CD4-positive, alpha-beta T cell treated with Interleukin-2 at 100 ng/mL for 4 hours (primary cell): Measurements from ENCODE around the gene SPIB.
A peak's percentile ranks its signal among the peaks of the same experiment; 100 is the strongest.

ENCODE experiments used
- DNase-seq: peaks from one replicate; pipeline ENCODE4 v3.0.0-alpha.2; 2020; ENCODE audit warnings: low spot score

Gene SPIB

DNA sequence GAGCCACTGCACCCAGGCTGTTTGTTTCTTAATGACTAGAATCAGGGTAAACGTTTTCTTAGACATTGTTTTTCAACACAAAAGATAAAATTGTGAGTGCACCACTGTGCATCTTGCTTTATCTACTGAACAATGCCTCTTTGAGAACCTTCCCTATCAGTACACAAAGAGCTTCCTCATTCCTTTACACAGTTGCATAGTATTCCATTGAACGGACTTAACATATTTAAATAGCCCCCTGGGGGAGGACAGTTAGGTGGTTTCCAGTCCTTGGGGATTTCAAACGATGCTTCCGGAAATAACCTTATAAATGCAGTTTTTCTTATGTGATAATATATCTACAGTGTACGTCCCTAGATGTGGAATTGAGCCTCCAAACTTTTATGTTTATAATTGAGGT, 26.0 kb upstream of the SPIB start:
- DNase-seq = no peak

DNA sequence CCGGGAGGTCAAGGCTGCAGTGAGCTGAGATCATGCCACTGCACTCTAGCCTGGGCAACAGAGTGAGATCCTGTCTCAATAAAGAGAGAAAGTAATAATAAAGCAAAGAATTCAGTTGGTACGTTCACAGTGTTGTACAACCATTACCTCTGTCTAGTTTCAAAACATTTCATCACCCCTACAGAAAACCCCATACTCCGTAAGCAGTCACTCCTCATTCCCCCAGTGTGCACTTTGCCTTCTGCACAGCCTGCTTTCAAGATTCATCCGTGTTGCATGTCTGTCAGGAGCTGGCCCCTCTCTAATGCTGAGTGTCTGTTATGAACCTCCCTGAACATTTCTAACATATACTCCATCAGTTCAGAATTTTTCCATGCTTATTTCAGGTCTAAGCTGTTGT, 25.1 kb upstream of the SPIB start:
- no peak for DNase-seq

DNA sequence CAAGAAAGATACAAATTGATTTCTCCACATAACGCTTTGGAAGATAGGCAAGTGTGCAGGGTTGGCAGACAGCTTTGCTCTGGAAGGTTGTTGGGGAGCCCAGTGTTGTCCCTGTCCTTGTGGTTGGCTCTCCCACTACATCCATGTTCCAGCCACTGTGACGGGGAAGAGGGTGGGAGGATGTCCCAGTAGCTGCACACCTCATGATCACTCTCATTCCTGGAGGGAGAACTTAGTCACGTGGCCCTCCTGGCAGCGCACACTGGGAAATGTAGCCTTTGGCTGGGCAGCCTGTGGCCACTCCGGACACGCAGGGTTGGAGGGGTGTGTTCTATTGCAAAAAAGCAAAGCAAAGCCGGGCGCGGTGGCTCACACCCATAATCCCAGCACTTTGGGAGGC, 24.7 kb upstream of the SPIB start:
- DNase-seq = no peak

DNA sequence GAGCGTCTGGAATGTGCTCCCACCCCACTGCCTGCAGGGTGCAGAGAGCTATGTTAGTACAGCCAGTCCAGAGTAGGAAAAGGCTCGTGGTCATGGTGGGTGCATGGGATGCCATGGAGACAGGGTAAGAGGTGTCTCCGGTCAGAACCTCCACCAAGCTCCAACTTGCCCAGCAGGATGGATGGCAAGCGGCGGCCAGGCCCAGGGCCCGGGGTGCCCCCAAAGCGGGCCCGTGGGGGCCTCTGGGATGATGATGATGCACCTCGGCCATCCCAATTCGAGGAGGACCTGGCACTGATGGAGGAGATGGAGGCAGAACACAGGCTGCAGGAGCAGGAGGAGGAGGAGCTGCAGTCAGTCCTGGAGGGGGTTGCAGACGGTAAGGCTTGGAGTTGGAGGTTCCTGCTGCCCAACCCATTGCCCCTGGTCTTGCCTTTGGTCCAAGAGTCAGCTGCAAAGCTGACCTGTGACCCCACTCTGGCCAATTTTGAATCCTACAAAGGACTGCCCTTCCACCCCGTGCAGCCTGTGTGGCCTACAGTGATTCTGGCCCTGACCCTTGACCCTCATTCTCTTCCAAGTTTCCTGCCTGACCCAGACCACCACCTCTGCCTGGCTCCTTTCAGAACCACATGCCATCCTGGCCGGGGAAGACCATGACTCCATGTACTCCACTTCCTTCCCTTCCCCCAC, 19.9 kb upstream of the SPIB start:
- no peak for DNase-seq

DNA sequence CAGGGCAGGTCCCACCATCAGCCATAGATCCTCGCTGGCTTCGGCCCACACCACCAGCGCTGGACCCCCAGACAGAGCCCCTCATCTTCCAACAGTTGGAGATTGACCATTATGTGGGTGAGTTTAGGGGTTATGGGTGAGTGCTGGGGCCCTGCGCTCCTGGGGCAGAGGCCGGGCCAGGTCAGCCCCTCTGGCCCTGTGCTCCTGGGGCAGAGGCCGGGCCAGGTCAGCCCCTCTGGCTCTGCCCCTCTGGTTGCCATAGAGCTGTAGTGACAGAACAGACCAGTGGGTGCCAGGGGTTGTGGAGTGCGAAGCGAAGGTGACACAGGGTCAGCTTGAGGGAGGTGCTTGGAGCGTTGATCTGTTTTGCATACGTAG, 19.4 kb upstream of the SPIB start:
- no peak for DNase-seq

DNA sequence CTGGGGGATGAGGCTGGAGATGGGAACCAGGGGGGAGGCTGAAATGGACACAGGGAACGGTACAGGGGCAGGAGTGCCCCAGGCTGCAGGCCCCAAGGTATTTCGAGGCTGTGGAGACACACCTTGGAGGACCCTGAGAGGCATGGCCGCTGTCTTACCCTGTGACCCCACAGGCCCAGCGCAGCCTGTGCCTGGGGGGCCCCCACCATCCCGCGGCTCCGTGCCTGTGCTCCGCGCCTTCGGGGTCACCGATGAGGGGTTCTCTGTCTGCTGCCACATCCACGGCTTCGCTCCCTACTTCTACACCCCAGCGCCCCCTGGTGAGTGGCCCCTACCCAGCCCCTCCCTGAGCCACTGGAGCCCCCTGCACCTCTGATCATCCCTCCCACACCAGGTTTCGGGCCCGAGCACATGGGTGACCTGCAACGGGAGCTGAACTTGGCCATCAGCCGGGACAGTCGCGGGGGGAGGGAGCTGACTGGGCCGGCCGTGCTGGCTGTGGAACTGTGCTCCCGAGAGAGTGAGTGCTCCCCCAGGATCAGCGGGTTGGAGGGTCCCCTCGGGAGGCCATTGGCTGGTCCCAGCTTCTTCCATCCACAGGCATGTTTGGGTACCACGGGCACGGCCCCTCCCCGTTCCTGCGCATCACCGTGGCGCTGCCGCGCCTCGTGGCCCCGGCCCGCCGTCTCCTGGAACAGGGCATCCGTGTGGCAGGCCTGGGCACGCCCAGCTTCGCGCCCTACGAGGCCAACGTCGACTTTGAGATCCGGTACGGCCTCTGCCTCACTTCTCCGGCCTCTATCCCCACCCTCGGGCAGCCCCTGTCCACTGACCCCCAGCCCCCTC, 16.9 kb upstream of the SPIB start:
- no peak for DNase-seq

DNA sequence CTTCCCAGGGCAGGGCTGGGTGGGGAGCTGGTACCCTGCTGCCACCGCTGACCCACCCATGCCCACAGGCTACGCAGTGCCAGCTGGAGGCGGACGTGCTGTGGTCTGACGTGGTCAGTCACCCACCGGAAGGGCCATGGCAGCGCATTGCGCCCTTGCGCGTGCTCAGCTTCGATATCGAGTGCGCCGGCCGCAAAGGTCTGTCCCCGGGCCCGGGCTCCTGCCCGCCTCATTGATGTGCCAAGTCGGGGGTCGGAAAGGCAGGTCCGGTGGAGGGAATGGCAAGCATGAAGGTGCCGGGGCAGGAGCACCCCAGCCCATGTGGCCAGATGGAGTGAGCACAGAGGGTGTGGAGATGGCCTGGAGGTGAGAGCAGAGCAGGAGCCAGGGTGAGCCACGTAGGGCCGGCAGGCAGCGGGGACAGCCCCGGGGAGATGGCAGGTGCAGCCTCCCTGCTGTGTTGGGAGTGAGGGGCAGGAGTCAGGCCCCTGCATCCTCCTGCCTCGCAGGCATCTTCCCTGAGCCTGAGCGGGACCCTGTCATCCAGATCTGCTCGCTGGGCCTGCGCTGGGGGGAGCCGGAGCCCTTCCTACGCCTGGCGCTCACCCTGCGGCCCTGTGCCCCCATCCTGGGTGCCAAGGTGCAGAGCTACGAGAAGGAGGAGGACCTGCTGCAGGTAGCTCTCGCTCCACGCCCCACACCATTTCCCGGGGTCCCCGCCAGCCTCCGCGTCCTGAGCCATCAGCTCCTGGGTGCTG, 16.0 kb upstream of the SPIB start:
- DNase-seq = no peak

DNA sequence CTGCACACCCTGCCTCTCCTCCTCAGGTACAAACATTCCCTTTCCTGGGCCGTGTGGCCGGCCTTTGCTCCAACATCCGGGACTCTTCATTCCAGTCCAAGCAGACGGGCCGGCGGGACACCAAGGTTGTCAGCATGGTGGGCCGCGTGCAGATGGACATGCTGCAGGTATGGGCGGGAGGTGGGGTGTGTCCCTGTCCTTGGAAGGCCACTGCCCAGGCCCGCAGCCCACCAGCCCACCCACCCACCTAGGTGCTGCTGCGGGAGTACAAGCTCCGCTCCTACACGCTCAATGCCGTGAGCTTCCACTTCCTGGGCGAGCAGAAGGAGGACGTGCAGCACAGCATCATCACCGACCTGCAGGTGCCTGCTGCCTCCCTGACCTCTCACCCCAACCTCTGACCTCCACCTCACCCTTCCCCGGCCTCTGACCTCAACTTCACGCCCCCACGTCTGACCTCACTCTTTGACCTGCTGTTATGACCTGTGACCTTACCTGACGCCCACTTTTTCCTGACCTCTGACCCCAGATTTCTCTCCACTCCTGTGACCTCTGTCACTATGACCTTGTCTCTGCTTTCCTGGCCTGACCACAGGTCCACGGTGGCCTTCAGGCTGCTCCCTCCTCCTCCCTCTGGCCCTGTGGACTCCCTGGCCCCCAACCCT, 12.4 kb upstream of the SPIB start:
- no peak for DNase-seq

DNA sequence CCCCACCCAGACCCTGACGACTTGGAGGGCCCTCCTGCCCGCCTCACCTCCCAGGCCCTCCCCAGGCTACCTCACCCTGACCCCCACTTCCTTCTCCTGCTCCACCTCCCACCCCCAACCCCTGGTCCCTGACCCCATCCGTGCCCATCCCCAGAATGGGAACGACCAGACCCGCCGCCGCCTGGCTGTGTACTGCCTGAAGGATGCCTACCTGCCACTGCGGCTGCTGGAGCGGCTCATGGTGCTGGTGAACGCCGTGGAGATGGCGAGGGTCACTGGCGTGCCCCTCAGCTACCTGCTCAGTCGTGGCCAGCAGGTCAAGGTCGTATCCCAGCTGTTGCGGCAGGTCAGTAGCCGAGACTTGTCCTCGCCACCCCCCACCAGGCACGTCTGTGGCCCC, 11.9 kb upstream of the SPIB start:
- DNase-seq = no peak

DNA sequence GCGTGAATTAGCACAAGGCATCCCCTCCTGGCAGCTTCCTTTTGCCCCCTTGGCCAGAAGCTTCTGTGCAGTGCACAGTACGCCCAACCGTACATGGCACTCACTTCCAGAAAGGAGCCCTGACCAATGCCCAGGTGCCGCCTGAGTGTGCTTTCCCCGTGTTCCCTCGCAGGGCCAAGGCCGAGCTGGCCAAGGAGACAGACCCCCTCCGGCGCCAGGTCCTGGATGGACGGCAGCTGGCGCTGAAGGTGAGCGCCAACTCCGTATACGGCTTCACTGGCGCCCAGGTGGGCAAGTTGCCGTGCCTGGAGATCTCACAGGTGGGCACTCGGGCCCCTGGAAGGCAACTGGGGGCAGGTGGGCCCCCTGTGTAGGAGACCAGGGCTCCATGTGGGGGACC, 9.4 kb upstream of the SPIB start:
- DNase-seq = no peak

DNA sequence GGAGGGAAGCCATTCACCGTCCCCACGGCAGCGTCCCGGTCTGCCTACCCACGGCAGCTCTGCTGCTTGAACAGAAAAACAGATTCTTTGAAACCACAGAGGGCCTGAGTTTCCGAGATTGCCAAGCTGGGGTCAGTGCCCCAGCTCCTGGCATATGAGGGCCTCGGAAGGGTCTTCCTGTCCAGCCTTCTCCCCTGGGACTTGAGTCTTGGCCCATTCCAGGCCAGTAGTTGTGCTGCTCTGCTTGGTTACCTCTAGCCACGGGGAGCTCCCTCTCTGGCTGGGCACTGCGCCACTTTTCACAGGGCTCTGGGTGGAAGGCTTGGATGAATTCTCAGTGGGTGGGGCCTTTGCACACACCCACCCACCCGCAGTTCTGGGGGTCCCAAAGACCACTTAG, 8.6 kb upstream of the SPIB start:
- DNase-seq = no peak

DNA sequence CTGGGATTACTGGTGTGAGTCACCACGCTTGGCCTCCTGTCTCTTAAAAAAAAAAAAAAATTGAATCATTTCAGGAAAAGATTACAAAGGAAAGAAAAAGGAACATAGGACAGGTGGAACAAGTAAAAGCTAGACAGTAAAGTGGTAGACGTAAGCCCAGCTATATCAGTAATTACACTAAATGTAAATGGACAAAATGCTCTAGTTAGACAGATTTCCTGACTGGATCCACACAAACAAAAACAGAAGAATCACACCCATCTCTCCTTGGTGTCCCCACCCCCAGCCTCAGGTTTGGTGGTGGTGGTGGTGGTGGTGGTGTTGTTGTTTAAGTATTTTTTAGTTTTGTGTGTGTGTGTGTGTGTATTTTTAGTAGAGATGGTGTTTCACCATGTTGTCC, 6.3 kb upstream of the SPIB start:
- DNase-seq = no peak

DNA sequence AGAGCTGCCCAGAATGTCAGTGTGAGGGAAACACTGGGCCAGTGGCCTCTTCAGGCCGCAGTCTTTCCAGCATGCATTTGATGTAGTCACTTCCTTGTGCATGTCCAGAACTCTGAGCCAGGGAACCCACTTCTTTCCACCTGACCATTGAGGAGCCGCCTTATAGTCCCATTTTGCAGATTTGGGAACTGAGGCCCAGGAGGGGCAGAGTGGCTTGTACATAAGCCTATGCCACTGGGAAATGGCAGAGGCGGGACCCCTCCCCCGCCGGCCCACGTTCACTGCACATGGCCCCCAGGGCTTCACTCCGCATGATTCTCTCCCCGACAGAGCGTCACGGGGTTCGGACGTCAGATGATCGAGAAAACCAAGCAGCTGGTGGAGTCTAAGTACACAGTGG, 5.6 kb upstream of the SPIB start:
- no peak for DNase-seq

DNA sequence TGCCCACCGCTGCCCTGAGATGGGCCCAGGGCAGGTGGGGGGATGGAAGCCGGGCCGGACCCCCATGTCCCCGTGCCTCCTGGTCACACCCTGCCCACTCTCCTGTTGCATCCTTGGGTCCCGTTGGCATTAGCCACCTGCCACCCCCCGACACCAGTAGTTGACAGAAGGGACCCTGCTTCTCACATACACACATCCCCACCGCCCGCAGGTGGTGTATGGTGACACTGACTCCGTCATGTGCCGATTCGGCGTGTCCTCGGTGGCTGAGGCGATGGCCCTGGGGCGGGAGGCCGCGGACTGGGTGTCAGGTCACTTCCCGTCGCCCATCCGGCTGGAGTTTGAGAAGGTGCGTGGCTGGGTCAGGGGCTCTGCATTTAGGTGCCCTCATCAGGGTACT, 5.2 kb upstream of the SPIB start:
- no peak for DNase-seq

DNA sequence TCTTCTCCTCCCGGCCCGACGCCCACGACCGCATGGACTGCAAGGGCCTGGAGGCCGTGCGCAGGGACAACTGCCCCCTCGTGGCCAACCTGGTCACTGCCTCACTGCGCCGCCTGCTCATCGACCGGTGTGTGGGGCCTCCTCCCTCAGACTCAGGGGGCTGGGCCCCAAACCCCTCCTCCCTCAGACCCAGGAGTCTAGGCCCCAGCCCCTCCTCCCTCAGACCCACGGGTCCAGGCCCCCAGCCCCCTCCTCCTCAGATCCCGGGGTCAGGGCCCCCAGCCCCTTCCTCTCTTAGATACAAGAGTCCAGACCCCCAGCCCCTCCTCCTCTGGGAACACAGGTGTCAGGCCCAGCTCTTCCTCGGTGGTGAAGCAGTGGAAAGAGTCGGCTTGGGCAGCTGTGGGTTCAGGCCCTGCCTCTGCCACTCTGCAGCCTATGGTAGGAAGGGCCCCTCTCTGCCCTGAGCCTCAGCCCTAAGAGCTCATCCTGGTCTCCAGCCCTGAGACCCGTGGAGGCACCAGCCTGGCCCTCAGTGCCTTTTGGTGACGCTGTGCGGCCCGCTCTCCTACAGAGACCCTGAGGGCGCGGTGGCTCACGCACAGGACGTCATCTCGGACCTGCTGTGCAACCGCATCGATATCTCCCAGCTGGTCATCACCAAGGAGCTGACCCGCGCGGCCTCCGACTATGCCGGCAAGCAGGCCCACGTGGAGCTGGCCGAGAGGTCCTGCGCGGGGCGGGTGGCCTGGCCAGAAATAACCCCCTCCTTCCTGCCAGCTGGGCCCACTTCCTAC, 3.7 kb upstream of the SPIB start:
- peak; percentile 78 for DNase-seq

DNA sequence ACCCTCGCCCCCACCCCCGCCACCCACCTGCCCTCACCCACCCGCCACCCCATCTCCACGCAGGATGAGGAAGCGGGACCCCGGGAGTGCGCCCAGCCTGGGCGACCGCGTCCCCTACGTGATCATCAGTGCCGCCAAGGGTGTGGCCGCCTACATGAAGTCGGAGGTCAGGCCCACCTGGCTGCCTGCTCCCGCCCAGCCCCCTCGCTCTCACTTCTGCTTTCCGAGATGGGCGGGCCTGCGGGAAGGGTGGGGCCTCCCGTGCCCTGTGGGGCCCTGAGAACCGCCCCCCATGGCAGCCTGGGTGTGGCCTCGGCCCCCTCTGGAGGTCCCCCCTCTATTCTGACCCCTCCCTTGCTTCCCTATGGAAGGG, 3.1 kb upstream of the SPIB start:
- no peak for DNase-seq

DNA sequence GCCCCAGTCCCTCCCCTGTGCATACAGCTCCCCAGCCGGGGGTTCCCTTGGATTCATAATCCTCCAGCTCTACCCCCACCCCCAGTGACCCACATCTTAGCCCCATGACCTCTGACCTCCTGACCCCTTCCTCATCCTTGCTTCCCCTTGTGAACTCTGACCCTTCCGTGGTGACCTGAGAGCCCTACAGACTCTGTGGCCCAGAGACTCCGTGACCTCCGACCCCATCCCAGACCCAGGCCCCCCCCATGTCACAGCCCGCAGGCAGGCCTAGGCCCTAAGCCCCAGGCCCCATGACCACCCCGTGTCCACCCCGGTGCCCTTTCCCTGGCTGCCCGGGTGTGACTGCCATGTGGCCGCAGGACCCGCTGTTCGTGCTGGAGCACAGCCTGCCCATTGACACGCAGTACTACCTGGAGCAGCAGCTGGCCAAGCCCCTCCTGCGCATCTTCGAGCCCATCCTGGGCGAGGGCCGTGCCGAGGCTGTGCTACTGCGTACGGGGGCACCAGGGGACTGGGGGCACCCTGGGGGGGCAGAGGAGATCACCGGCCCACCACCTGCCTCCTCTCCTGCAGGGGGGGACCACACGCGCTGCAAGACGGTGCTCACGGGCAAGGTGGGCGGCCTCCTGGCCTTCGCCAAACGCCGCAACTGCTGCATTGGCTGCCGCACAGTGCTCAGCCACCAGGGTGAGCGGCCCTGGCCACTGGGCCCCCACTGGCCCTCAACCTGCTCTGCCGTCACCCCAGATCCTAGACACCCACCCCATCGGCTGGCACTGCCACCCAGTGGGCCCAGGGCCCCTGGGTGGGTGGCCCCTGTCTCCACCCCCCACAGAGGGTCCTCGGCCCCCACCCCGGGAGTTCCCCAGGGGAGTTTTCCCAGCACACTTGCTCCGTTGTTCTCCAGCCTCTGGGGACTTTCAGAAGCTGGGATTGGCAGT, 2.4 kb upstream of the SPIB start:
- DNase-seq = no peak

DNA sequence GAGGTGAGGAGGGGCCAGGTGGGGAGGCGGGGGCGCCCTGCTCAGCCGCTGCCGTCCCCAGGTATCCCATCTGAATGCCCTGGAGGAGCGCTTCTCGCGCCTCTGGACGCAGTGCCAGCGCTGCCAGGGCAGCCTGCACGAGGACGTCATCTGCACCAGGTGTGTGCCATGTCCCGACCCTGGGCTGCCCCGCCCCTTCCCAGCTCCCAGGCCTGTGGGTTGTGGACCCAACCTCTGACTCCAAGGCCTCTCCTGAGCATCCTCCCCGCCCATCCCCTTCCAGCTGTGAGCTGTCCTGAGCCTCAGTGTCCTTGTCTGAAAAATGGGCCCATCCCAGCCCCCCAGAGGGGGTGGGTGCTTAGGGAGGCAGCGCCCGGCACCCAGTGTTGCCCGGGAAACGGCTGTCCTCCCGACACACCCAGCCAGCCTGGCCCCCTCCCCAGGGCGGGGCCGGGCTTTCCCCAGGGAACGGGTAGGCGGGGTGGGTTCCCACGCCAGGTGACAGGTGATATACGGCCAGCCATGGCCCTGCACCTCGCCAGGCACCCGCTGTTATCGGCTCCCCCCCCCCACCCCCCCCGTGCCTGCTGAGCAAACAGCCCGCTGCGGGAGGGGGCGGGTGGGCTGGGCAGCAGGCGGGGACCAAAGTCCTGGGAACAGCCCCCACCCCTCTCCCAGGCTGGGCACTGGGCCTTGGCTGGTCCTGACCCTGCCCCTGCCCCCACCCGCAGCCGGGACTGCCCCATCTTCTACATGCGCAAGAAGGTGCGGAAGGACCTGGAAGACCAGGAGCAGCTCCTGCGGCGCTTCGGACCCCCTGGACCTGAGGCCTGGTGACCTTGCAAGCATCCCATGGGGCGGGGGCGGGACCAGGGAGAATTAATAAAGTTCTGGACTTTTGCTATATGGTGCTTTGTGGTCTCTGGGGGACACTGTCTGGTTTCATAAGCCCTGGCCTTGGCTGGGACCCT, 1.3 kb upstream of the SPIB start:
- no peak for DNase-seq

DNA sequence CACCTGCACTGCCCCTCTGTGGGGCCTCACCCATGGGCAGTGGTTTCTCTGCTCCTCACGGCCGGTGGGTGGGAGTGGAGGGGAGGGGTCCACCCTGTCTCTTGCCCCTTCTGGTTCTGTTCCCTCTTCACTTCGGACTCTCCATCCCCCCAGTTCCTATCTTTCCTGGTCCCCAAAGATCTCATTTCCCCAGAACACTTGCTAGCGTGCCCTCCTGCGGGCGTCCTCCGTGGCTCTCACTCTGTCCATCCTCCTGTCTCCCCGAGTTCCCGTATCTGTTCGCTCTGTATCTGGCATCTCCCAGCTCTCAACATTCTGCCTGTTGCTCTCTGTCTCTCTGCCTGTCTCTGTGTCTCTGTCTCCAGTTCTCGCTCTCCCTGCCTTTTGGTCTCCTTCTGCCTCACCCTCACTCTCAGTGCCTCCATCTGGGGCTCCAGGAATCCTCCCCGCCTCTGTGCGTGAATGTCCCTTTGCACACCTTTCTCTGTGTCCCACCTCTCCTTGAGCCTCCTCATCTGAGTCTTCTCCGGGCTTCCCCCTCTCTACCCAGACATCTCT, 363 bp downstream of the SPIB start:
- no peak for DNase-seq
